HL-60 (cell line): ENCODE measurements around the gene DZIP1.

Source experiments
- DNase-seq, 2 experiments: peaks; one replicate each; pipeline ENCODE4 v3.0.0-alpha.2; 2010 to 2020; ENCODE audit warnings: low read depth in 1 of 2, low spot score in 1 of 2
- H3K27ac ChIP-seq: fragments of 250-450 bp; sonication (Bioruptor Pico); replicated peaks from 2 replicates; pipeline ENCODE4 v1.5.1; 2020; ENCODE audit warnings: mild to moderate bottlenecking, moderate library complexity
- H3K27me3 ChIP-seq: fragments of 250-450 bp; sonication (Bioruptor Pico); 2 replicates; pipeline ENCODE4 v1.5.1; 2021; ENCODE audit warnings: mild to moderate bottlenecking, moderate library complexity; ENCODE audit not compliant: insufficient read depth, poor library complexity, severe bottlenecking
- H3K4me3 ChIP-seq: replicated peaks from 2 replicates; pipeline ENCODE4 v1.5.1; 2011; ENCODE audit warnings: mild to moderate bottlenecking, control low read depth, low read length; ENCODE audit not compliant: insufficient read depth
- GABPA ChIP-seq: IDR thresholded peaks from 2 replicates; pipeline ENCODE4 v1.6.1; 2012; ENCODE audit warnings: low read depth
- POLR2AphosphoS5 ChIP-seq: IDR thresholded peaks from 2 replicates; pipeline ENCODE4 v1.6.1; 2012; ENCODE audit warnings: low read depth
- SPI1 ChIP-seq: IDR thresholded peaks from 2 replicates; pipeline ENCODE4 v1.6.1; 2012; ENCODE audit warnings: low read depth, mild to moderate bottlenecking, borderline replicate concordance
- TF ChIP-seq, protein P1 (sequence below): IDR thresholded peaks from one replicate; pipeline ENCODE4 v1.5.1; 2011; ENCODE audit warnings: low read length, control low read depth, inconsistent platforms; ENCODE audit not compliant: insufficient read depth
- TF ChIP-seq, protein P2 (sequence below): IDR thresholded peaks from 2 replicates; pipeline ENCODE4 v1.6.1; 2012; ENCODE audit warnings: low read depth; ENCODE audit not compliant: insufficient replicate concordance

The DZIP1 gene

DNA sequence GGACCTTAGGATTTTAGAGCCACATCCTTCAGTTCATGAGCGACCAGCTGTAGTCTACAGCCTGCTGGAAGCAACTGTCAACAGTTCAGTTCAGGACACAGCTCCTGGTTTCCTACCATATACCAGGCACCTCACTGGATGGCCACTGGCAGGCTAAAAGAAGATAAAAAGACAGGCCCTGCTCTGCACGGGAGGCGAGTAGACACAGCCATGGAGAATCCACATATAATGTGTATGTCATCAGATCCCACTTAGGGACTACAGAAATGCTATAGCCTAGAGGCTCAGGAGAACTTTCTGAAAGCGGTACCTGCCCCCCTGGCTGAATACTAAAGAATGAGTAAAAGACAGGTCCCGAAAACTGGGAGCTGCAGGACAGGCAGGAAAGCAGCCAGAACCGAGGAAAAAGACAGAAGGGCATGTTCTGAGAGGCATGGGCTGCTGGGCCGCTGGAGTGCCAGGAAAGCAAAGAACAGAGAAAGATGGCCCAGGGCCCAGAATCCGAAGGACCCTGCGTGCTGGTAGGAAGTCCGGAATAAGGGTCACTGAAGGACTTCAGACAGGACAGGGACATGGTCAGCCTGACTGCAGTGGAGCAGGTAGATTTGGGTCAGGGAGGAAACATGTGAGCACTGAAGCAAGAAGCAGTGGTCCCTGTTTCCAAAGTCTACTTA is 23.5 kb downstream of the DZIP1 start:
- H3K27ac ChIP-seq = no peak overlapping the region
- no peak overlapping the region for H3K4me3 ChIP-seq
- DNase-seq = no peak
- TF ChIP-seq GABPA (no peak), SPI1 (no peak), POLR2AphosphoS5 (no peak)
- TF ChIP-seq, protein P1, sequence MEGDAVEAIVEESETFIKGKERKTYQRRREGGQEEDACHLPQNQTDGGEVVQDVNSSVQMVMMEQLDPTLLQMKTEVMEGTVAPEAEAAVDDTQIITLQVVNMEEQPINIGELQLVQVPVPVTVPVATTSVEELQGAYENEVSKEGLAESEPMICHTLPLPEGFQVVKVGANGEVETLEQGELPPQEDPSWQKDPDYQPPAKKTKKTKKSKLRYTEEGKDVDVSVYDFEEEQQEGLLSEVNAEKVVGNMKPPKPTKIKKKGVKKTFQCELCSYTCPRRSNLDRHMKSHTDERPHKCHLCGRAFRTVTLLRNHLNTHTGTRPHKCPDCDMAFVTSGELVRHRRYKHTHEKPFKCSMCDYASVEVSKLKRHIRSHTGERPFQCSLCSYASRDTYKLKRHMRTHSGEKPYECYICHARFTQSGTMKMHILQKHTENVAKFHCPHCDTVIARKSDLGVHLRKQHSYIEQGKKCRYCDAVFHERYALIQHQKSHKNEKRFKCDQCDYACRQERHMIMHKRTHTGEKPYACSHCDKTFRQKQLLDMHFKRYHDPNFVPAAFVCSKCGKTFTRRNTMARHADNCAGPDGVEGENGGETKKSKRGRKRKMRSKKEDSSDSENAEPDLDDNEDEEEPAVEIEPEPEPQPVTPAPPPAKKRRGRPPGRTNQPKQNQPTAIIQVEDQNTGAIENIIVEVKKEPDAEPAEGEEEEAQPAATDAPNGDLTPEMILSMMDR = no peak
- TF ChIP-seq, protein P2, sequence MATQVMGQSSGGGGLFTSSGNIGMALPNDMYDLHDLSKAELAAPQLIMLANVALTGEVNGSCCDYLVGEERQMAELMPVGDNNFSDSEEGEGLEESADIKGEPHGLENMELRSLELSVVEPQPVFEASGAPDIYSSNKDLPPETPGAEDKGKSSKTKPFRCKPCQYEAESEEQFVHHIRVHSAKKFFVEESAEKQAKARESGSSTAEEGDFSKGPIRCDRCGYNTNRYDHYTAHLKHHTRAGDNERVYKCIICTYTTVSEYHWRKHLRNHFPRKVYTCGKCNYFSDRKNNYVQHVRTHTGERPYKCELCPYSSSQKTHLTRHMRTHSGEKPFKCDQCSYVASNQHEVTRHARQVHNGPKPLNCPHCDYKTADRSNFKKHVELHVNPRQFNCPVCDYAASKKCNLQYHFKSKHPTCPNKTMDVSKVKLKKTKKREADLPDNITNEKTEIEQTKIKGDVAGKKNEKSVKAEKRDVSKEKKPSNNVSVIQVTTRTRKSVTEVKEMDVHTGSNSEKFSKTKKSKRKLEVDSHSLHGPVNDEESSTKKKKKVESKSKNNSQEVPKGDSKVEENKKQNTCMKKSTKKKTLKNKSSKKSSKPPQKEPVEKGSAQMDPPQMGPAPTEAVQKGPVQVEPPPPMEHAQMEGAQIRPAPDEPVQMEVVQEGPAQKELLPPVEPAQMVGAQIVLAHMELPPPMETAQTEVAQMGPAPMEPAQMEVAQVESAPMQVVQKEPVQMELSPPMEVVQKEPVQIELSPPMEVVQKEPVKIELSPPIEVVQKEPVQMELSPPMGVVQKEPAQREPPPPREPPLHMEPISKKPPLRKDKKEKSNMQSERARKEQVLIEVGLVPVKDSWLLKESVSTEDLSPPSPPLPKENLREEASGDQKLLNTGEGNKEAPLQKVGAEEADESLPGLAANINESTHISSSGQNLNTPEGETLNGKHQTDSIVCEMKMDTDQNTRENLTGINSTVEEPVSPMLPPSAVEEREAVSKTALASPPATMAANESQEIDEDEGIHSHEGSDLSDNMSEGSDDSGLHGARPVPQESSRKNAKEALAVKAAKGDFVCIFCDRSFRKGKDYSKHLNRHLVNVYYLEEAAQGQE = no peak
- no peaks in the 10 kb centered on the region for H3K27me3 ChIP-seq

DNA sequence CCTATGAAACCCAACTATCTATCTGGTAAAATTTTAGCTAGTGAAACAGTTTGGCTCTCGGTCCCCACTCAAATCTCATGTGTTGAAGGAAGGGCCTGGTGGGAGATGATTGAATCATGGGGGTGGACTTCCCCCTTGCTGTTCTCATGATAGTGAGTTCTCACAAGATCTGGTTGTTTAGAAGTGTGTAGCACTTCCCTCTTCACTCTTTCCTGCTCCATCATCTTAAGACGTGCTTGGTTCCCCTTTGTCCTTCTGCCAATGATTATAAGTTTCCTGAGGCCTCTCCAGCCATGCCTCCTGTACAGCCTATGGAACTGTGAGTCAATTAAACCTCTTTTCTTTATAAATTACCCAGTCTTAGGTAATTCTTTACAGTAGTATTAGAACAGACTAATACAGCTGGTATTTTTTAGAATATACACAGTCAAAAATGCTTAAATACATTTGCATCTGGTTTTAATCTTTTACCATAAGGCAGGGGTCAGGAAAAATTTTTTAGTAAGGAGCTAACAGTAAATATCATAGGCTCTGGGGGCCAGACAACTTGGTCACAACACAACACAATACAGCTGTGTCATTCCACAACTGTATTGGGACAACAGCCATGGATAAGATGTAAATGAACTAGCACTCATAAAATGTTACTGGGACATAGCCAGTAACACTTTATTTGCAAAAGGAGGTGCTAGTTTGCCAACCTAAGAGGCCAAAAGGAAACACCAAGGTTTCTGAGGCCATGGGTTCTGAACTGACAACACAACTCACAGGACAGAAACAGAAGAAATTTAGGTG is 24.3 kb downstream of the DZIP1 start:
- TF ChIP-seq, protein P1 = no peak
- TF ChIP-seq GABPA (no peak), SPI1 (peak; percentile 81)
- TF ChIP-seq, protein P2 = no peak
- Histone ChIP-seq H3K27me3 (no peaks in the 10 kb centered on the region), H3K27ac (no peak overlapping the region), H3K4me3 (no peak overlapping the region)
- DNase-seq = peak; percentile 35 to 55

DNA sequence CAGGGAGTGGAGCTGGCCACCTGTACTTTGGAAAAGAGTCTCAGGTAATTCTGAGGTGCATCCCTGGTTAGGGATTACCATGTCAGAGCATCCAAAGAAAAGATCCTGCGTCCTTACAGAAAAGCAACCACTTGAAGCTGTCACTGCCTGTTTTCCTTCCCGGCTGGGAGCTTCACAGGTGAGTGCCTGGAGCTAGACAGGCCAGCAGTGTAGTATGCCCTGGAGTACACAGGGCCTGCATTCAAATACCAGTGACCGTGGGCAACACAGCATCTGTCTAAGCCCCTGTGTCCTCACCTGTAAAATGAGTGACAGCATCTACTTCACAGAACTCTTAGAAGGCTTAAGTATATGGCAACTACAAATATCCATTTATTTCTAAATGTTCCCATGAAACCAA is 29.0 kb downstream of the DZIP1 start:
- H3K27me3 ChIP-seq = no peaks in the 10 kb centered on the region
- TF ChIP-seq GABPA = no peak
- TF ChIP-seq, protein P1 = no peak
- TF ChIP-seq, protein P2 = no peak
- TF ChIP-seq POLR2AphosphoS5 = no peak
- no peak for TF ChIP-seq SPI1

More for the DNA sequence above, 29.0 kb downstream of the DZIP1 start:
- no peak for DNase-seq
- Histone ChIP-seq H3K4me3 (no peak overlapping the region), H3K27ac (no peak overlapping the region)
